OCI-LY7 (cell line): Measurements from ENCODE around the gene KLLN. TPM values are rescaled to one million over a fixed set of nuclear protein-coding genes. Genes with fewer than 3 reads are reported as not detected.

ENCODE experiments used
- BruUV-seq: library from RNA; stranded (reverse); fragments of 400-500 nt; replicated peaks from 2 replicates; lab custom pipeline; 2021; lab: Mats Ljungman, UMichigan
- CTCF ChIA-PET: fragments of 300-600 bp; sonication (Branson Sonifier 250); formaldehyde crosslinking; loops from one replicate; lab custom pipeline; 2022; ENCODE audit warnings: antibody characterized with exemption; ENCODE audit not compliant: unreplicated experiment; lab: Charles Lee
- POLR2A ChIA-PET: fragments of 300-600 bp; sonication (Branson Sonifier 250); formaldehyde crosslinking; loops from one replicate; lab custom pipeline; 2022; ENCODE audit warnings: antibody characterized with exemption; lab: Charles Lee
- DNase-seq: peaks from one replicate; pipeline ENCODE4 v3.0.0-alpha.2; 2015; ENCODE audit warnings: low spot score
- H2AFZ ChIP-seq: fragments of 200-600 bp; sonication (generic), shearing (Covaris generic); 2 replicates; pipeline ENCODE4 v1.6.1; 2014; ENCODE audit warnings: mild to moderate bottlenecking, antibody characterized with exemption, low read length, moderate library complexity
- H3K27ac ChIP-seq: fragments of 200-600 bp; sonication (generic); 2 replicates; pipeline ENCODE4 v1.5.1; 2014; ENCODE audit warnings: mixed run types, low read depth, mild to moderate bottlenecking, moderate library complexity, low read length, inconsistent platforms; ENCODE audit not compliant: poor library complexity, severe bottlenecking
- H3K36me3 ChIP-seq: fragments of 200-600 bp; sonication (generic); 2 replicates; pipeline ENCODE4 v1.6.1; 2014; ENCODE audit warnings: mild to moderate bottlenecking, antibody characterized with exemption, low read length, moderate library complexity, mixed read lengths; ENCODE audit not compliant: insufficient read depth
- H3K4me1 ChIP-seq: fragments of 200-600 bp; sonication (generic); 2 replicates; pipeline ENCODE4 v1.5.1; 2014; ENCODE audit warnings: mild to moderate bottlenecking, low read length; ENCODE audit not compliant: insufficient read depth, poor library complexity, severe bottlenecking
- H3K4me2 ChIP-seq: fragments of 200-600 bp; sonication (generic); 2 replicates; pipeline ENCODE4 v1.6.1; 2014; ENCODE audit warnings: mild to moderate bottlenecking, low read length
- H3K4me3 ChIP-seq: fragments of 200-600 bp; sonication (generic); 2 replicates; pipeline ENCODE4 v1.5.1; 2014; ENCODE audit warnings: mild to moderate bottlenecking, low read depth, low read length; ENCODE audit not compliant: poor library complexity, severe bottlenecking
- H3K79me2 ChIP-seq: fragments of 200-600 bp; sonication (generic); 2 replicates; pipeline ENCODE4 v1.6.1; 2016; ENCODE audit warnings: low read depth, mild to moderate bottlenecking, low read length, moderate library complexity, mixed read lengths; ENCODE audit not compliant: insufficient read depth
- H3K9me2 ChIP-seq: fragments of 200-600 bp; sonication (generic); 2 replicates; pipeline ENCODE4 v1.6.1; 2016; ENCODE audit warnings: mild to moderate bottlenecking, low read length, mixed read lengths; ENCODE audit not compliant: insufficient read depth
- H3K9me3 ChIP-seq: fragments of 200-600 bp; sonication (generic); 2 replicates; pipeline ENCODE4 v1.6.1; 2014; ENCODE audit warnings: mild to moderate bottlenecking, mixed run types, low read length, mixed read lengths
- H4K20me1 ChIP-seq: fragments of 200-600 bp; sonication (generic); 2 replicates; pipeline ENCODE4 v1.6.1; 2014; ENCODE audit warnings: mild to moderate bottlenecking, antibody characterized with exemption, low read length, moderate library complexity, mixed read lengths; ENCODE audit not compliant: insufficient read depth
- CTCF ChIP-seq: fragments of 200-600 bp; sonication (generic); conservative IDR thresholded peaks from 2 replicates; pipeline ENCODE4 v1.5.1; 2014; ENCODE audit warnings: mild to moderate bottlenecking, antibody characterized with exemption, low read length, moderate library complexity, mixed read lengths
- EZH2phosphoT487 ChIP-seq: fragments of 200-600 bp; sonication (generic); IDR thresholded peaks from 2 replicates; pipeline ENCODE4 v1.6.1; 2018; ENCODE audit warnings: low read depth, borderline replicate concordance, mild to moderate bottlenecking, mixed run types, antibody characterized with exemption, low read length, moderate library complexity, mixed read lengths
- intact Hi-C: fragments of 100-400 bp; cut with micrococcal nuclease; formaldehyde crosslinking; loops from one replicate; pipeline ENCODE4 v1.10.0; 2022; ENCODE audit not compliant: unreplicated experiment
- total RNA-seq, 2 experiments: library from RNA; depleted of rRNA in 1 of 2; stranded (reverse); fragments of >200 nt in 1 of 2; shearing (Covaris generic) in 1 of 2; gene quantifications; 2 replicates each; pipeline ENCODE4 v1.2.3, GENCODE V29; 2014 to 2022

The KLLN gene
- total RNA-seq, 2 experiments from 2014 or later, result 3.8 to 5.5 TPM

- intact Hi-C loops, result no loop called here
- Histone ChIP-seq H3K4me3 (no peak overlapping the region), H3K4me2 (no peak overlapping the region), H3K9me2 (no peaks in the 10 kb centered on the region), H3K36me3 (no peaks in the 10 kb centered on the region), H3K27ac (no peak overlapping the region), H4K20me1 (no peaks in the 10 kb centered on the region), H3K9me3 (no peaks in the 10 kb centered on the region), H3K4me1 (no peaks in the 10 kb centered on the region), H3K79me2 (no peaks in the 10 kb centered on the region), H2AFZ (no peak overlapping the region)
- POLR2A ChIA-PET, result interaction anchor here (0.6 to 2.2 kb wide), 7 partner anchors 11 to 491 kb away, joined by 3 to 9 read pairs (median 4); no protein-coding TSS in a partner anchor
- no TSS peak for BruUV-seq
- TF ChIP-seq EZH2phosphoT487 (no peak), CTCF (no peak)
- CTCF ChIA-PET, result no interaction called here
- DNase-seq, result no peak
Observed at GRCh38 chr10:87845624-87845998, 17.7 kb downstream of the KLLN start.

- Histone ChIP-seq H4K20me1 (no peaks in the 10 kb centered on the region), H3K4me2 (no peak overlapping the region)
Observed at GRCh38 chr10:87844837-87845623, 18.3 kb downstream of the KLLN start.

More at GRCh38 chr10:87844837-87845623, 18.3 kb downstream of the KLLN start:
- no peaks in the 10 kb centered on the region for H3K4me1 ChIP-seq
- H3K36me3 ChIP-seq, result no peaks in the 10 kb centered on the region
- H3K79me2 ChIP-seq, result no peaks in the 10 kb centered on the region
- intact Hi-C loops, result no loop called here
- no peak overlapping the region for H3K4me3 ChIP-seq
- H3K9me2 ChIP-seq, result no peaks in the 10 kb centered on the region
- BruUV-seq, result no TSS peak
- H2AFZ ChIP-seq, result no peak overlapping the region
- TF ChIP-seq CTCF, result no peak
- no peak for TF ChIP-seq EZH2phosphoT487
- H3K9me3 ChIP-seq, result no peaks in the 10 kb centered on the region
- POLR2A ChIA-PET, result interaction anchor here (0.6 to 2.2 kb wide), 8 partner anchors 12 to 593 kb away, joined by 3 to 9 read pairs (median 4); no protein-coding TSS in a partner anchor
- CTCF ChIA-PET, result no interaction called here
- no peak overlapping the region for H3K27ac ChIP-seq
- no peak for DNase-seq
